GM18909 (cell line): ENCODE data around the gene KY.

Experiments used
- ATAC-seq: cut with Tn5 transposase; IDR thresholded peaks from one replicate; pipeline ENCODE4 v1.9.1; 2021; ENCODE audit warnings: mild to moderate bottlenecking; ENCODE audit not compliant: unreplicated experiment, poor library complexity

The KY gene

GRCh38 chr3:134675726-134676256 lies 25.0 kb upstream of the KY start:
- ATAC-seq = no peak

GRCh38 chr3:134672571-134672970 lies 21.7 kb upstream of the KY start:
- no peak for ATAC-seq

DNA sequence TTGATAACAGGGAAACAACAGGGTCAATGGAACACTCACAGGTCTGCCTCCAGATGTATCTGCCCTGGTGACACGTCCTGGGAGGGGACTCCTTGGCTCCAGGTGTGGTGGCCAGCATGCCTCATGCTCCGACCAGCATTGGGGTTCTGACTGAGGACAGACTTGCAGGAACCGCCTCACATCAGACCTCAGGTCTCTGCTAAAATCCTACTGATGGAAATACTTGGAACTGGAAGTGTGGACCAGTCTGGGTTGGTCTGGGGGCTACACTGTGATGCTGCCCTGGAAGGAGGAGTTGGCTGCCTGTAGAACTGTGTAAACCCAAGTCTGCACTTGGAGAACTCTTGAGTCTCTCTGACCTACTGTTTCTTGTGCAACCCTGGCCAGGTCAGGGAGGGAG lies 17.1 kb upstream of the KY start:
- ATAC-seq = no peak

DNA sequence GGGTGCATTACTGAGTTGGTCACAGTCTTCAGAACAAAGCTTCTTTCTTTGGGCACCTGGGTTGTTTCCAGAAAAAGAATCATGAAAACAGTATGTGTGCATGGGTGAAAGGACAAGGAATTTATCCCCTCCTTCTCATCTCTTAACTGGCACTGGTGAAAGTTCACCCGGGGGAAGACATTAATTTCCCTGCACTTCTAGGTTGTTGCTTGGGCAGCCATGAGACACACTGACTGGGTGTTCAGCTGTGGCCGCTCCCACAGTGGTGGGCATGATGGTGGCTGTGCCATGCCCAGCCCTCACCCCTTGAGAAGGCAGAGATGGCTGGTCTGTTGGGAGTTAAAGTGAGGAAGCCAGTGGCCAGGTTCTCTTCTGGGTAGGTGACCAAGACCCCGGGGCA lies 16.6 kb upstream of the KY start:
- no peak for ATAC-seq

GRCh38 chr3:134666885-134667284 lies 16.1 kb upstream of the KY start:
- no peak for ATAC-seq

GRCh38 chr3:134666466-134666865 lies 15.6 kb upstream of the KY start:
- no peak for ATAC-seq

GRCh38 chr3:134666052-134666451 lies 15.2 kb upstream of the KY start:
- no peak for ATAC-seq

- no peak for ATAC-seq
These were observed 14.4 kb upstream of the KY start for GRCh38 chr3:134665243-134665642.

DNA sequence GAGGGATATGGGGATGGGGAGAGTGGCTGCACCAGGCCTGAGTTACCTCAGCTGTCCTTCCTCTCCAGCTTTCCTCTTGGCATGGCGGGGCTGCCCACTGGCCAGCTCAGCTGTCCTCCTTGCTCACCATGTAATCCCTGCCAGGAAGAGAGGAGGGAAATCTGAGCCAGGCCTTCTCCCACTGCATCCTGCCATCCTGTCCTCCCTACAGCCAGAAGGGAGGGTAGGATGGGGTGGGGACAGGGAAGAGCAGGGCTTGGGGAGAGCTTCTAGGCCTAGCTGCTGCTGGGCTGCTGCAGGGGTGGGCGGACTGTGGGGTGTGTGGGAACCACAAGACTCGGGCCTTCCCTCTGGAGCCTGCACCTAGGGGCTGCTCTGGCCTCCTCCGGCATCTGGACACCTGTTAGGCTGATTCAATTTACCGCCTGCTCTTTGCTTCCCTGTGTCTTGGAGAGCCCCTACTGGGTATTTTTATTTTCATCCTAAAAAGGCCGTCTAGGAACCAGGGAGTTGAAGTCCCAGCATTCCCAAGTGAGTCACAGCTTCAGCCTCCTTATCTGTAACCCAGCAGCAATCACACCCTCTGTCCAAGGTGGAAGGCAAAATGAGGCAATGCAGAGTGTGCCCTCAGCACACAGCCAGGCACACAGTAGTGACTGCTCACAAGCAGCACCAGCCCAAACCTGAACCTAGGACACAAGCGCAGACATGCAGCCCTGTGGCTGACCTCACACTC lies 13.1 kb upstream of the KY start:
- no peak for ATAC-seq

DNA sequence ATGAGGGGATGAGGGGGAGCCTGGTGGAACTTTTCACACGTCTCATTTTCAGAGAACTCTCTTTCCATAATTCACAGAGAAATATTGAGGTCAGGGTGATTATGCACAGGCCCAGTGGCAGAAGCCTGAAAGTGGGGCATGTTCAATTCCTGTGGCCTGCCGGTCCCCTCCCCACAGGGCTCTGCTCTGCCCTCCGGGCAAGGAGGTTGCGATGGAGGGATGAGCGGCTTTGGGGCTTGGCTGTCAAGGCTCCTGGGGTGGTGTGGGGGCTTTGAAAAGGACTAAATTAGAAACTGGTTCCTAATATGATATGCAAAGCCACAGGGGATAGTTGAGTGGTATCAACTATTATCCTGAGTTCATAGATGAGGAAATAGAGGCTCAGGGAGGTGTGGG lies 9.2 kb upstream of the KY start:
- no peak for ATAC-seq

DNA sequence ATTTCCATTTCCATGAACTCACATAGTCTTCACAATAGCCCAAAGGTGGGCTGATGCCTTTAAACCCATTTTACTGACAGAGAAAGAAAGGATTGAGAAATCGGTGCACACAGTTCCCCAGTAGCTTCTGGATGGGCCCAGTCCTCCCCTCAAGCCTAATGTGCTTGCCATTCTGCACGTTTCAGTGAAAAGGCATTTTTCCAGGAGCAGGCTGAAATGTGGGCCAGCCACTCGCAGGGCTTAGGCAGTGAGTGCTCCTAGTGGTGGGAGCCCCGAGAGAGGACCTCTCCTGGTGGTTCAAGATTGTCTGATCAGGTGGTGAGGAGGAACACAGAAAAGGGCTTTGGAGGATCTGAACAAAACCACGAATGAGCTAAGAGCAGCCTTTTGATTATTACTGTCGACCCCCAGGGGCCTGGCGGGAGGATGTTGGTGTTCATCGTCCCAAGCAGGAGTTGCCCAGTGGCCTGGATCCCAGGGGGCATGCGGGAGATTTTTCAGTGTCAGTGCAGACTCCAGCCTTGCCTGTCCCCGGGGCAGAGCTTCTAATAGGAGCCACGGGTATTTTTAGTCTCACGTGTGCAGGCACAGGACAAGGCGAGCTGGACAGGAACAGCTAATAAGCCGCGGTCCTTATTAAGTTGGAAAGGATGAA lies 8.7 kb upstream of the KY start:
- ATAC-seq = no peak

DNA sequence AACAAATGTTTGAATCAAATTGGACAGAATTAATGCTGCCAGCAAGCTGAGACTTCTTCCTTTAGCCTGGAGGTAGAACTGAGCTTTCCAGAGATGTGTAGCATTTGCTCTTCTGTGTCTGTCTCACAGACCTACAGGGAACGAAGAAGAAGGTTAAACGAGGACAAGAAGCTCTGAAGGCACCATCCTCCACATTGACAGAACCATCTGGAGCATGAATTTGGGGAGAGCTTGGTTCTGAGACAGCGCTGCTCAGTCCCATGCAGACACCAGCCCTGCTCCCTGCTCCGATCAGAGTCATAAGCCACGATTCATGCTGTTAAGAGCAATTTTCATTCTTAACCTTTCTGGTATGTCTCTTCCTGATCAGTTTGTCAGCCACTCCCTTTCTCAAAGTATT lies 7.7 kb upstream of the KY start:
- no peak for ATAC-seq

DNA sequence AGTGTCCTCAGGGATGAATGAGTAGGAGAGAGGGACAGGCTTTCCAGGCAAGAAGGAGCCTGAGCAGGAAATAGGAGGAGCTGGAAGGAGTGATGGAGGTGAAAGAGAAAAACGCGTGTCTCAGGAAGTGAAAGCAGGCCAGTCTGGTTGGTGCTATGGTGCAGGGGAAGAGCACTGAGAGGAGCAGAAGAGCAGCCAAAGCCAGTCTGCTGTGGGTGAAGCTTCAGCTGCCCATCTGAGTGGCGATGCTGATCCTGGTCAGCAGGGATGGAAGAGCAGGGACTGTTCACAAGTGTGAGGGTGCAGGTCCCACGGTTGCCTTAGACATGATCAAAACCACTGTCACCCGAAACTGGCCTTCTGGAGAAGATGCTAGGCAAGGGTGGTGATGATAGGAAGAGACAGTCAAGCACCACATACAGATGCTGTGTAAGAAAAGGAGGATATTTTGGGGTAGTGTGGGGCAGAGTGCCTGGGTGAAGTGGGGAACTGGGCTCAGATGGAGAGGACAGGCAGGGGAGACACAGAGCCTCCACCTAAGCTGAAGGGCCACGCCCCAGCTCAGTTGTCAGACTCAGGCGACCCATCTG lies 5.5 kb upstream of the KY start:
- no peak for ATAC-seq

GRCh38 chr3:134655706-134656105 lies 4.9 kb upstream of the KY start:
- no peak for ATAC-seq

DNA sequence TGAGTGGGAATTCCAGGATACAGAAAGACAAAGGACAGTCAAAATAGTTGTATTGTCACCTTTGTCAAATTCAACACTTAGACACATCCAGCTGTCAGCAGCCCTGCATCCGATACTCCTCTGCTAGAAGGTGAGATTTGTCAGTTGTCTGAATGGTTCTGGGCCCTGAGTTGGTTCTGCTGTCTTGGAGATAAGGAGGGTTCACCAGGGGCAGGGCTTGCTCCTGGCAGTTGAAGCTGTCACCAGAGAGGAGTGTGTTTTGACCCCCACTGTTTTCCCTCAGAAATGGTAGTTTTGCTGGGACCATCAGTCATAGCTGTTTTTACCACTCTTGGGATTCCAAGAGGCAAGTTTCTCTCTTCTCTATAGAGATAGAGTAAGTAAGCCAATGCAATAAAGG lies 3.2 kb upstream of the KY start:
- ATAC-seq = no peak

- no peak for ATAC-seq
These were observed 2.2 kb upstream of the KY start for GRCh38 chr3:134652886-134653630.

DNA sequence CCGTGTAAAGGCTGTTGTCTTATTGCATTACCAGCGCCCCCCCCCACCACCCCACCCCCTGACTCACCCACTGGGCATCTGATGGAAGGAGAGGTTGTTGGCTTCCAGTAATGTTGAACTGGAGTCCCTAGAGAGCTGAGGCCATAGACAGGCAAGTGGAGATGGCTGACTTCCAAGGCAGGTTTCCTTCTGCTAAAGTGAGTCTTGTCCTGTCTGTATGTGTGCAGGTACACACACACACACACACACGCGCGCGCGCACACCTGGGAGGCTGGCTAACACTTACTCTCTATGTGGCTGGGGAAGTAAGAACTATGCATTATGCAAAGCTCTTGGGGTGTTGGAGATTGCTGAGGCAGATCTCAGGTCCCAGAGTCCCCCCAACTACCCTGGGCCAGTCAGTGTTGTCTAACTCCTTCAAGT lies 1.6 kb upstream of the KY start:
- ATAC-seq = no peak

DNA sequence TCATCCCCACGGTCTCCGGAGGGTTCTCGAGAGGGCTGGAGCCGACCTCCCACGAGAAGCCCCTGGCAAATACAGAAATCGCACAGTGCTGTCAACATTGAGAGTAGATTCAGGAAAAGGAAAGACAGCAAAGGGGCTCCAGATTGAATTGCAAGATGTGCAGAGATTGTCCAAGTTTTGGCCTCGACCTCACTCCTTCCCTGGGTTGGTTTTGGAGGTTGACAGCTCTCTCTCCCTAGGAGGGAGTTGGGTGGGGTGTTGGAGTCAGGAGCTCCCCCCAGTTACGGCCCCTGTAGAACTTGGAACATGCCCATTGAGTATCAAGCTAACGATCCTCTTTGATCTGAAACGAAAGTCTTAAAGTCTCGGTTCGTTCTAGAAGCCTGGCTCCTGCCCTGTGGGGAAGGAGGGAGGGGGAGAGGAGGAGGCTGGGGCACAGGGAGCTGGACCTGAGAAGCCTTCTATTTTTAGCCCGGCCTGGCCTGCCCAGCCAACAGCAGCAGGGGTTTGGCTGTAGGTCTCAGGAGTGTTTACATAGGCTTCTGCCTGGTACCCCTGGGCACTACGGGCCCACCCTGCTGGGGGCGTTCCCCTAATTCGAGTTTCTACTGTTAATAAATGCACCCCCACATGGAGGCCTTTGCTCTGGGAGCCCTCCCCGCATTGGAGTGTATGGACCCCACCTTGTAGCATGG lies 672 bp upstream of the KY start:
- no peak for ATAC-seq

- no peak for ATAC-seq
These were observed 1.6 kb downstream of the KY start for GRCh38 chr3:134649106-134649705.
